ENCODE data around the gene PSD.

PSD gene

DNA sequence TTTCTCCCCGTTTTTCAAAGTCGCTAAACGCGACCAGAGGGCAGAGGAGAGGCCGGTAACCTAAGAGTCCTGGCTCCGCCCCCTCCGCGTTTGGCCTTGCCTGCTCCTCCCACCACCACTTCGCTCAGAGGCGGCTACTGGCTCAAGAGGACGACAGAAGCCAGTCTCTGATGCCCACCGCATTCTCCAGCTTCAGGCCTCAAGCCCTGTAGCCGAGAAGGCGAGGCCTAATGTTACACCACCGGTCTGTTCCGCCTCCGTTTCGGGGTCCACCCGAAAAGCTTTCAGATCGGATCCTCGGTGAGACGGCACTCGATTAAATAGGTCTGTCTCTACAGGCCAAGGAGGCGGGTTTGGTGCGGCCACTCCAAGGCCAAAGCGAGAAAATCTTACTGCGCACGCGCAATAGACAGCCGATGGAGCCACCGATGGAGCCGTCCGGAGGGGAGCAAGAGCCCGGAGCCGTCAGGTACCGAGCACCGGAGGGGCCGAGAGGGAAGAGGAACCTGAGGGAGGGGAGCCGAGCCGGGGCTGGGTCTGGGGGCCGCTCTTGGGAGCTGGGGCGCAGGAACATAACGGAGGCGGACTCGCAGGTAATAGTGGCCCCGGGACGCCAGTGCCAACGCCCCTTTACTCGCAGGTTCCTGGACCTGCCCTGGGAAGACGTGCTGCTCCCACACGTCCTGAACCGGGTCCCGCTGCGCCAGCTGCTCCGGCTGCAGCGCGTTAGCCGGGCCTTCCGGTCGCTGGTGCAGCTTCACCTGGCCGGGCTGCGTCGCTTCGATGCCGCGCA, 2.3 kb upstream of the PSD start, which contains the start of gene FBXL15:
Gene FBXL15 (plus strand): TSS at position 123 of the 793 bp plus-strand sequence. CDS start 294 bp downstream, at position 417.
- DNase-seq (ENCODE audit: low read depth in 1 of 2, low spot score in 1 of 2): peak; percentile 89 to 91

DNA sequence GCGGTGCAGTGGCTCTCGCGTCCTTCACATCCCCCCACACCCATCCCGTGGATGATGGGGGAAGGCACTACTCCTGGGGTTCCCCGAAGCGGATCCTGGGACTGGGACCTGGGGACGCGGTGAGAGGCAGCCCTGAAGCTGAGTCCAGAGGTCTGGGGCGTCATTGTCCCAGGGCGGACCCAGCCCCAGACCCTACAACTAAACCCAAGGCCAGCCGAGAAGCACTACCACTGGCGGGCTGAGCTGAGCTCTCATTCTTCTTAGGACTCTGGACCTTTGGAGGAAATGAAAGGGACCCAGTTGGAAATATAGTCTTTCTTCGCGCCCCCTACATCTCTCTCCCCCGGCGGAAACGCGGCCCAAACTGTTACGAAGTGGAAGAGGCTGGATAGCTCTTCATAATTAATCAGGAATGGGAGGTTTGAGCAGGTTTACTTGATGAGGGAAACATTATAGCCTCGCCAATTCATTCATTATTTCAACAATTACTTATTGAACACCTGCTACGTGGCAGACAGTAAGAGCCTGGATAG, 1.7 kb upstream of the PSD start:
- no peak for DNase-seq (ENCODE audit: low read depth in 1 of 2, low spot score in 1 of 2)

DNA sequence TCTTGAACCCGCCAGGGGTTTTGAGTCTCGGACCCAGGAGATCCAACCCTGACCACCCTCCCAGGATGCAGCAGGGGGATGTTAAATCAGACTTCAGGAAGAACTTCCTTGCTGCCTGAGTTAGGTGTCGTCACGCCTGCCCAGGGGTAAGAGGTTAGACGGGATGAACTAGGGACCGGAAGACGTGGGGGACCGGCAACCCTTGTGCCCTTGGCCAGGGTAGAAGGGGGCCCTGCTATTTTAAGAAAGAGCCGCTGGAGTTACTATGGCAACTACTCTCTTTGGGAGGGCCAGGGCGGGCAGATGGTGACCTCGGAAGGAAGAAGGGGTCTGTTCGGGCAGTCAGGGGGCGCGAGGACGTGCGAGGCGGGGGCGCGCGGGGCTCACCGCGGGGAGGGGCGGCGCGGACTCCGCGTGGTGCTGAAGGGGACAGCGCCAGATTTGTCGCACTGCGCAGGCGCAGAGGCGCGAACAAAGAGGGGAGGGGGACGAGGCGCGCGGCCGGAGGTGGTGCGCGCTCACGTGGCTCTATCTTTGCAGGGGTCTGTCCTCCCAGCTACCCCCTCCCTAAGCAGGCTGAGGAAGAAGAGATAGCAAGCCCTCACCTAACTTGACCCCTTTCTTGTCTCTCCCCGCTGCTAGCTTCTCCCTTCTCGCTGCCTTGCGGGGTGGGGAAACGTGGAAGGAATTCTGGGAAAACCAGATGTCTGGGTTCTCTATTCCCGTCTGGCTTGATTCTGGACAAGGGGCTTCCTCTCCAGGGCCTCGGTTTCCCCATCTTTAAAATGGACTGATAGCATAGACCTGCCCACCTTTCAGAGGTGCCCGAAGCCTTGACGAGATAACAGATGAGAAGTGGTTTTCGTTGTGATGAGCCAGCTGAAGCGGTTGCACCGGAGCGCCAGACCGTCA, 940 bp upstream of the PSD start:
- peak; percentile 53 to 59 for DNase-seq (ENCODE audit: low read depth in 1 of 2, low spot score in 1 of 2)

DNA sequence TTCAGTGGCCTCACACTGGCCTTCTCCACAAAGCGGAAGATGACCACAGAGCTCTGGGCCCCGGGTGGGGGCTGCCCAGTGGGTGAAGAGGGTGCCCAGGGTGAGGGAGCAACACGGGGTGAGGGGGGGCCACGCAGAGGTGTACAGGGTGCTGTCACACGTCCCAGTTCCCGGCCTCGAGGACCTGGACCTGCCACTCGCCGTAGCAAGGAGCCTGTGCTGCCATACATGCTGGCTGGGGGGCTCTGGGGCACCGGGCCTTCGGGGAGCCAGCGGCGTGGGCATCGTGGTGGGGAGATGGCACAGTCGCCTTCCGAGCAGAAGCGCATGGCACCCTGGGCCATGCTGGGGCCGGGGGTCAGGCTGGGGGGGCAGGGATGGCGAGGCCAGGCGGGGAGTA, 1.9 kb downstream of the PSD start:
- DNase-seq (ENCODE audit: low read depth in 1 of 2, low spot score in 1 of 2): no peak

DNA sequence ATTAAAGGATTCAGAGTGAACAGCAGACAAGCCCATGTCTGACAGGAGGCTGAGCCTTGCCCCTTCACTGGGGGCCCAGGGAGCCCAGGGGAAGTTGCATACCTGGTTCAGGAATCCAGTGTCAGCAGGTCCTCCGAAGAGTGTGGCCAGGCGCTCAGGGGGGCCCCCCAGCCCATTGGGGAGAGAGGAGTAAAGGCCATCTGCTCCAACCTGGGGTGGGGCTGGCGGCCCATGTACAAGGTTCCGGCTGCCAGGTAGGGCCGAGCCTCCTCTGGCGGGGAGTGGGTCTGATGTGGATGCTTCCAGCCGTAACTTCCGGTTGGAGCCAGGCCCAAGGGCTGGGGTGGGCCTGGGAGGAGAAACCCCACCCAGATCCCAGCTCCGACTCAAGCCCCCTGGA, 2.3 kb downstream of the PSD start:
- DNase-seq (ENCODE audit: low read depth in 1 of 2, low spot score in 1 of 2): no peak

DNA sequence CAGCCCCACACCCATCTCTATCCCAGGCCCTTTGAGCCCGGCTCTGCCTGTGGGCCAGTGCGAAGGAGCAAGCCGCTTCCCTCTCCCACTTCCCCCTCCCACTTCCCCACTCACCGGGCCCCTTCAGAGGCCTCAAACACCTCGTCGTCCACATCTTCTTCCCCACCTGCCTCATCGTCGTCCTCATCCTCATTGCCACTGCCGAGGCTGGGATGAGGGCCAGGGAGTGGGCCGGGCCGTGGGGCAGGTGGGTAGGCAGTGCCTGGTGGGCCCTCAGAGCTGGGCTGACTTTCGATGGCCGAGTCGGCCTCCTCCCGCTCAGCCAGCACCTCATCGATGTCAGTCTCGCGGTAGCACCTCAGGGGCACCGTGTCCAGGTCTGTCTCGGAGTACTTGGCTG, 3.8 kb downstream of the PSD start:
- no peak for DNase-seq (ENCODE audit: low read depth in 1 of 2, low spot score in 1 of 2)

DNA sequence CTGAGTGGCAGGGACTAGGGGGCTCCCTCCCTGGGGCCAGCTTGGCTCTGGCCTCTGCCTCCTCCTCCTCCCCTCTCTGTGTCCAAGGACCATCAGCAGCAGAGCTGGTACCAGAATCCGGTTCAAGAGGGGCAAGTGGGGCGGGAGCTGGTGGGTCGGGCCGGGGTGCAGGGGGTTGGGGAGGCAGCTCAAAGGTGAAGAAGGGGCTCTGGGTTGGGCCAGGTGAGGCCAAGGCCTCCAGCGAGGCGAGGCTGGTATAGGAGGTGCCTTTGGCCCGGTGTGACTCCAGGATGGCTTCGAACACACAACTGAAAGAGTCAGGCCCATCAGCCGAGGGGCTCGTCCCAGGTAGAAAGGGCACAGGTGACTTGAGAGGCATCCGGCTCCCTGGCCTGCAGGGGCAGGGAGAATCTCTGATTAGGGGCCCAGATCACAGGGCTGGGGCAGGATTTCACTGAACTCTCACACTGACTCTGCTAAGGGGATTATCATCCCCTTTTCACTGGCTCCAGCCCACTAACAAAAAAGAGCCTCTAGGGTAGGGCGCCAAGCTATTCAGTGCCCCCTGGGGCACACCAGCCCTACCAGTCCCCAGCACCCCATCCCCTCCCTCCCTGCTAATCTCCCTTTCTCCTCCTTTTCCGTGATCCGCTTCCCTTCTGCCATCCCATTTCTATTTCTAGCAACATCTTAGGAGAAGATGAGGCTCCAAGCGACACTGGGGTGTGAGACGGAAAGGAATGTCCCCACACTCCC, 4.6 kb downstream of the PSD start:
- DNase-seq (ENCODE audit: low read depth in 1 of 2, low spot score in 1 of 2): no peak

DNA sequence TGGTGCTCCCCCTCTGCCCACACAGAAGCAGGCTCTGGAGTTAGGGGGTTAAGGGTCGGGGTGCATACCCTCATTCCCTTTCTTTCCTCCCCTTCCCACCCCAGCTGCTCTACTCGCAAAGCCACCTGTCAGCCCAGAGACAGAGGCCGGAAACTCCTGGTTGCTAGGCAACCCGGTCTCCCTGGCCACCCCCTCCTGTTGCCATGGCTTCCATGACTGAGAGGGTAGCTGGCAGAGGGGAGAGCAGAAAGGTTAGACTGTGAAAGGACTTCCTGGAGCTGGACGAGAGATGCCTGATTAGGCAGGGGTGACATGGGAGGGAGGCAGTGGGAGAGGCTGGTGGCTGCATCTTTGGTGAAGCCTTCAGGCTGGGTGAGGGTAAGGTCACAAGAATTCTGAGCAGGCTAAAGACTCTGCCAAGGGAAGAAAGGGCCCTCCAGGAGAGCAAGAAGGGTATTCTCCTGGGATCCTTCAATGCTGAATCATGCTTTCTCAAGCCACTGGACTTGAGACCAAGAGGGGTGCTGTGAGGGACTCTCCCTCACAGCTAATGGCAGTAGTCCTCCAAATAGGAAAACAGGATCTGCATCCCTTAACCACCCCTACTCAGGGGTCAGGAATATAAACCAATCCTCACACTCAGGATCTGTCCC, 5.4 kb downstream of the PSD start:
- DNase-seq (ENCODE audit: low read depth in 1 of 2, low spot score in 1 of 2): no peak

DNA sequence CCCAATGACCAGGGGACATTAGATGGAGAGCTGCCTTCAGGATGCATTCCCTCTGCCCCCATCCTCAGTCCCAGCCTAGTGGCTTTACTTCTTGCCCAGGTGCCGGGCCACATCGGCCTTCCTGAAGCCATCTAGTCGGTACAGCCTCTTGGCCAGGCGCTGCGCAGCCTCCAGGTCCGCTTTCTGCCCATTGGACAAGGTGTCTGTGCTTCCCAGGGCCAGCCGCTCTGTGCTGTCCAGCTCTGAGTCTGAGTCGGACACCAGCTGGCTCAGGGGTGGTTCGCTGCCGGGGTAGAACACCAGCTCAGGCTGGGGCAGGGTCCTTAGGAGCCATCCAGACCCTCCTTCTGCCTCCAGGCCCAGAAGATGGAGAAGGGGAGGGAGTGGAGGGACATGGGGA, 6.3 kb downstream of the PSD start:
- DNase-seq (ENCODE audit: low read depth in 1 of 2, low spot score in 1 of 2): no peak

DNA sequence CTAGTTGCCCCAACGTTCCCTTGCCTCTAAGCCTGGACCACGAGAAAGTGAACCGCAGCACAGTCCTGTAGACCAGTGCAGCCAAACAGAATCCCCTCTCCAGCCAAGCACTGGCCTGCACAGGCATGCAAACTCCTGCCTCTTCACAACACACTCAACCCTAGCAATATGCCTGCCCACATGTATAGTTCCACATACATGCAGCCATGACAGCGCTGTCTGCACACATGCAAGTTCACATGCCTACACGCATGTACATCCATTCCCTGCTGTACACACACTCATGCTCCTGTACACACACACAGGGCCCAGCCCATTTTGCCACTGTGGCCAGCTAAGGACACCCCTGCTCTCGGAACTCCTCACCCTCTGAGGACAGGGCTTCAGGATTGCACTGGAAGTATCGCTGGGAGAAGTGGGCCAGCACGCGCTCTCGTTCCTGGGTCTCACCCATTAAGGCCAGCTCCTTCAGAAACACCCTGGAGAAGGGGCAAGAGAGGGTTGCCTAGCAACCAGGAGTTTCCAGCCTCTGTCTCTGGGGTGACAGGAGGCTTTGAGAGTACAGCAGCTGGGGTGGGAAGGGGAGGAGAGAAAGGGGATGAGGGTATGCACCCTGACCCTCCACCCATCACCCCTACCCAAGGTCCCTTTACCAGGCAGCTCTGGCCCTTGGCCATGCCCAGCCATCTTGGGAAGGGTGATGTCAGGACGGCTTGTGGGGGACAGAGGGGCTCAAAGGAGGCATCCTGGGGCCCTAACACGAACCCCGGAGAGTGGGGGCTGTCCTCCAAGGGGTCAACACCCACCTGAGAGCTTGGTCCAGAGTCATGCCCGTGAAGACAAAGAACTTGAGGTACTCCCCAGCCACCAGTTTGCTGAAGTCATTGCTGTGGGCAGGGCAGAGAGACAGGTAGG, 7.0 kb downstream of the PSD start:
- DNase-seq (ENCODE audit: low read depth in 1 of 2, low spot score in 1 of 2): no peak

DNA sequence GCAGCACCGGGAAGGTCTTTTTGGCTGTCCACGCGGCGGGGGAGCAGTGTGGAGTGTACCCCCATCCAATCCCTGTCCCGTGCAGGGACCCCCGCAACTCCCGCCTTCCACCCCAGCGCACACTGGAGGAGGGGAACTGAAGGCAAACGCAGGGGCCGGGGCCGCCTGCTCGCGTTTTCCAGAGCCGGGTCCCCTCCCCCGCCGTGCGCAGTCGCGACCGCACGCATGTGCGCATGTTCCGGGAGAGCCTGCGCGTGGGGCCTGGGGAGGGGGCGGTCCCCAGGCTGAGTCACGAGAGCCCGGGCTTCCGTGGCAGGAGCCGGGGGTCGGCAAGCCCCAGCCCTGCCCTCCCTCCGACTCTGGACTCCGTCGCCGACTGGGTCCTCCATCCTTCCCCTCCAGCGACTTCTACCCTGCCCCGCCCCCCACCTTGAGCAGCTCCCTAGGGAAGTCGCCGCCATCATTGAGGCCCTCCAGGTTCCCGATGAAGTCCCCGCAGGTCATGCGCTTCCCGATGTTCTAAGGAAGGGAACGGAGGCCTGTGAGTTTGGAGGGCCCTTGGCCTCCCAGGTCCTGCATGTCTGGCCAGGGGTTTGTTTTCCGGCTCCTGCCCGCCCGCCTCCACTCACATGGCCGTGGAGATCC, 8.0 kb downstream of the PSD start:
- DNase-seq (ENCODE audit: low read depth in 1 of 2, low spot score in 1 of 2): peak in 1 of 2 donors; percentile 61

DNA sequence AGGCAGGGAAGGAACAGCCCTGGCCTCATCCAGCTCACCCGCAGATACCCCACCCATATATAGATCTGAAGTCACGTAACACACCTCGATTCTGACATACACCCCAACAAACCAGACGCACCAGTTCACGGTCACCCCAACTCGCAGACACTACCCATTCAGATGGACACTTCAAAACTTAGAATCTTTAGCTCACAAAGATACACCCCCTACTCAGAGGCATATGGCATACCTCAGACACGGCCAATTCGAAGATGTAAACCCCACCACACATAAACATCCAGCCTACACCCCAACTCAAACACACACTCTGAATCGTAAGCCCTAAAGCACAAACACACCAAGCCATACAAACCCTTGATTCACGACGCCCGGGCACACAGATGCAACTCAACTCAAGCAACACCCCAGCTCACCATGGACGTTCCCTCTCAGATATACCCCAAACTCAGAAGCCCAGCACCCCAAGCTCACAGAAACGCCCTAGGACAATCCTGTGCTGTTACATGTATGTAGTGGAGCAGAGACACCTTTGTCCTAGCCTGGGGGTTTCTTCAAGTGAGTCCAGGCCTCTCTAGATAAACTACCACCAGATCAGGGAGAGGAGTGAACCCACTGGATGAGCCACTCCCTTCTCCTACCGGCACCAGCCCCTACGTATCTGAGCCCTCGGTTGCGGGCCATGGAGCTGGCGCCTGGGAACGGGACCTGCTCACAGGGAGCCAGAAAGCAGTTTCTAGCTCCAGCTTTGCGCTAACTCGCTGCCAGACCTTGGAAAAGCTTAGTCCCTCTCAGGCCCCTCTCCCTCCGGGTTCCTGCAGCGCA, 8.8 kb downstream of the PSD start:
- DNase-seq (ENCODE audit: low read depth in 1 of 2, low spot score in 1 of 2): no peak

DNA sequence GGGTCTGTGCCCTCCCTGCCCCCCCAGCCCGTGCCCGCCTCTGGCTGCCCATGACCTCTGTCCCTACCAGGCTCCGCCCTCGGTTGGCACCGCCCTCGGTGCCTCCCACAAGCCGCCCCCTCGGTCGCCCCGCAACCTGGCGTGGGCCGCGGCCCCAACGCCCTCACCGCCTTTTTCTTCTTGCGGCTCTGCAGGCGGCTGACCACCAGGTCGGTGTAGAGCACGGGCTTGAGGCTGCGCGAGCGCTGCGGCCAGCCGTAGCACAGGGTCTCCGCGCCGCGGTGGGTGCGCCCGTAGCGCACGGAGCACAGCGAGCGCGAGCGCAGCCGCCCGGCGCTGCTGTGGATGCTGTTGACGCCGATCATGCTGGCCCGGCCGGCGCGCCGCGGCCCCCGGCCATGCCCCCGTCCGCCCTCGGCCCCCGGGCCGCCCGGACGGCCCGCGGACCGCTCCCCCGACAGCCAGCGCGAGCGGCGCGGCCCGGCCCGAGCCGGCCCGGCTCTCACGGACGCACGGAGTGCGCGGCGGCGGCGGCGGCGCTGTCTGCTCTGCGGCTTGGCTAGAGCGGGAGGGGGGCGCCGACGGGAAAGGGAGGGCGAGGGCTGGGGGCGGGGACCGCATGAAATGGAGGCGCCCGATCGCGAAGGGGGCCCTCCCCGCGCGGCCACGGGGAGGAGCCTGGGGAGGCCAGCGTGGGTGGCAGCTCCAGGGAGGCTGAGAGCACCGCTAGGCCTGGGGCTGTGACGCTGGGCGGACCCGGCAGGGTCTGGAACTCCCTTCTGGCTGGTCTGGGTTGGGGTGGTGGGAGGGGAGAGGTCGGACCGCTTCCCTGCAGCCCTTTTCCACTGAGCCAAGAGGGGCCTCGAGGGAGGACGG, 9.6 kb downstream of the PSD start:
- DNase-seq (ENCODE audit: low read depth in 1 of 2, low spot score in 1 of 2): peak; percentile 55 to 79

DNA sequence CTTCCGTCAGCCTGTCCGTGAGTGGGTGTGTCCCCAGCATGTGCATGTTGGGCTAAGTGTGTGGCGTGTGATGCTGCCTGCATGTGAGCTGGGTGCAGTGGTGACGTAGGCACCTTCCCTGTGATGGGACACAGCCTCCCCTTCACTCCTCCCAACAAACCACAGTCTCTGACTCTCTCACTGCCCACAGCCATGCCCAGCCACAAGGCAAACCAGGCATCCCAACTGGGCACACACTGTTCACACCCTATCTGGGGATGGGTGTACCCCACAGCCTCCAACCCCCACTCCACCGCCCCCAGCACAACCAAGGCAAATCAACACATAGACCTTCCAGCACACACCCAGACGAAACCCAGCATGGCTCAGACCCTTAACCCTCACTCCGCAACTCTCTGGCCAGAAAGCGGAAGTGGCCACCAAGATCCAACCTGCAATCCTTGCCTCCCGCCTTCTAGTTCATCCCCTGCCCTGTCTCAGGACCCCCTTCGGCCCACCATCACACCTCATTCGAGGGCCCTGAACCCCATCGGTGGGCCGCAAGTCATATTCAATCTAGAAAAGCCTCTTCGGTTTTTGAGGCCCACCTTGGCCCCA, 10.4 kb downstream of the PSD start:
- no peak for DNase-seq (ENCODE audit: low read depth in 1 of 2, low spot score in 1 of 2)

DNA sequence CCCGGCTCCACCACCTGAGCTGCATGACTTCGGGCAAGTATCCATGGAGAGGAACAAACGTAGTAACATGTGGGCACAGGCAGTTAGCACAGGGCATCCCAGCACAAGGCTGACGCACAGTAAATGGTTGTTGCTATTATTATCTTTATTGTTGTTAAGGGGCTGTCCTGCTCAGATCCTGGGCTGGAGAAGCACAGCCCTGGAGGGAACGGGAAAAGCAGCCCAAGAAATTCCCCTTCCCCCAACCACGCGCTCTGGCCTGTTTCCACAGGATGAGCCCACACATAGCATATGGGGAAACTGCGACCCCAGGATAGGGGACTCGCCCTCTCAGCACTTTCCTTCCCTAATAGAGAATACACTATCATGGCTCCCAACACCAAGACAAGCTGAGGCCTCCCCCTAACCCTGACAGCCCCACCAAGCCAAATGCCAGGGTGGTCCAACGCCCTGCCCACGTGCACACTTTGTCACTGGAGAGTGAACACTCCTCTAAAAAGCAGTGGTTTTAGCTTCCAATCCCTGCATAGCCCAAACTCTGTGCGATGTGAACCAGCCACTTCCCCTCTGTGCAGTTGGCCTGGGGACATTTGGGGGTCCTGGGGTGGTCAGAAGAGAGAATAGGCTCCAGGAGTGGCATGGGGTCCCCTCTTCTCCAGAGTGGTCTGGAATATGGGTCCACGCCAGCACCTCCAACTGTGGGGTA, 11.0 kb downstream of the PSD start:
- no peak for DNase-seq (ENCODE audit: low read depth in 1 of 2, low spot score in 1 of 2)

DNA sequence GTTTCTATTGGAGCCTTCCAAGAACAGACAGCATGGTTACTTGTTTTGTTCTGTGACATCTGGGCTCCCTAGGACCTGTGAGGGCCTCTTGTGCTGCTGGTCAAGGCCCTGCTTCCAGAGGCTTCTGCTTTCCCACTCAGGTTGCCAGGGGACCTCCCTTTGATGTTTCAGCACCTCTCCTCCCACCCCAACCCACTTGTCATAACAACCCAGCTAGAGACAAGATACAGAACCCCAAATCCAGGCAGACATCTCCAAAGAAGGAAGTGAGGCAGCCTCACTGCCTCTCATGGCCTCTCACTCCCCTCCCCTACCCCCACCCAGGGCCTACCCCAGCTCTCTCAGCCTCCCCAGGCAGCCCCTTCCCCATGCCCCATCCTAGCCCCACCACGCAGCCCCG, 11.8 kb downstream of the PSD start:
- no peak for DNase-seq (ENCODE audit: low read depth in 1 of 2, low spot score in 1 of 2)

All from stimulated activated CD4-positive, alpha-beta T cell treated with anti-CD3 and anti-CD28 coated beads, Interleukin-15, amount 100 ng/mL, for 1 hour (primary cell).